HG02571 (cell line): Measurements from ENCODE around the gene LRCH1.

Experiments used
- ATAC-seq: cut with Tn5 transposase; IDR thresholded peaks from one replicate; pipeline ENCODE4 v1.9.1; 2021; ENCODE audit warnings: mild to moderate bottlenecking, moderate library complexity; ENCODE audit not compliant: unreplicated experiment

LRCH1 gene

DNA sequence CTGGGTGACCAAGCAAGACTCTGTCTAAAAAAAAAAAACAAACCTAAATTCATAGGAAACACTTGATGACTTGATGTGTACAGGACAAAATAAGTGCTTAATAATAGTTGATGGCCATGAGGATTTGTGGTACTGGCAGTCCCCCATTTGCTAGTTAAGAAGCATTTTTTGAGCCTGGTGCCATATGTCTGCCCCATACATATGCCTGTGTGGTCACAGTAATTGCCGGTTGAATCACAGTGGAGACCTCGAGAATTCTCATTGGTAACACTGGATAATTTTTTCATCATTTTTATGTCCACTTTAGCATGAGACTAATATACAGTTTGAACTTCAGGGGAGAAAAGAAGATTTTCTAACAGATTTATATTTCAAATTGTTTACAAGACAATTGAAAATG, 79.2 kb downstream of the LRCH1 start:
- ATAC-seq: no peak

DNA sequence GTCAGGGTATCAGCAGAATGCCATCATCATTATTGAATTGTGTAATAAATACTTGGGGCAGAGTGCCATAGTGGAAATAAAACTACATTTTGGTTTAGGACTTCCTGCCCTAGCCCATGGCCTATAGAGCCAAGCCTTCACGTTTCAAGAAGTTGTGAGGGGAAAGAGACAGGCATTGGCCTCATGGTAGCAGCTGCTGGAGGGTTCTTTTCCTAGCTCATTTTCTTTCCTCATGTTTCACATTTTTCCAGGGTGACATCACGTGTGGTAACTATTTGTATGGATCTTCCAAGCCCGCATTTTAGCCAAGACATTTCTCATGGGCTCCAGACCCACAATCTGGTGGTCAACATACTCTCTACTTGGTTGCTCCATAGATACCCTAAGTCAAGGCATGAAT, 80.4 kb downstream of the LRCH1 start:
- ATAC-seq: no peak

DNA sequence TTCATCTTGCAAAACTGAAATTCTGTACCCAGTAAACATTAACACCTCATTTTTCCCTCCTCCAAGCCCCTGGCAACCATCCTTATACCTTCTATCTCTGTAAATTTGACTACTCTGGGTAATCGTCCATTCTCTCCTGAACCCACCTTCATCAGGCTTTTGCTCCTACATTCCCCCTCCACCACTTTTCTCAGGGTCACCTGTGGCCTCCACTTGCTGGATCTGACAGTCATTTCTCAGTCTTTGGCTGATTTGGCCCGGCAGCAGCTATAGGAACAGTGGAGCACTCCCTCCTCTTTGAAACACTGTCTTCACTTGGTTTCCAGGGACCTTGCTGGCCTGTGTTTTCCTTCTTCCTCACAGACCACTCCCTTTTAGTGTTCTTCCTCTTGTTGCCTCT, 83.5 kb downstream of the LRCH1 start:
- ATAC-seq: no peak

DNA sequence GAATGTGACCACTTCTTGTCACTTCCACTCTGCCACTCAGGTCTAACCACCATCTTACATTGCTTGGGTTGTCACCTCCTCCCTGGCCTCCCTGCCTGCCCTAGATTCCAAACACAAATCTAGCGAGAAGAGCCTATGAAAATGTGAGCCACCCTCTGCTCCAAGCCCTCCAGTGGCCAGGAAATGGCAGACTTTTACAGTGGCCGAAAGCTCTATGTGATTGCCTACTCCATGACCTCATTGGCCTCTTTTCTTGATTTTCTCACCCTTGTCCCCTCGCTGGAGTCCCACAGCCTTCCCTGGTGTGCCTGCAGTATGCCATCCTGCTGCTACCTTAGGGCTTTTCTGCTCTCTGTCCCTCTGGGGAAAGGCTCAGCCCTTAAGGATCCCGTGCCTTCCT, 84.2 kb downstream of the LRCH1 start:
- no peak for ATAC-seq

DNA sequence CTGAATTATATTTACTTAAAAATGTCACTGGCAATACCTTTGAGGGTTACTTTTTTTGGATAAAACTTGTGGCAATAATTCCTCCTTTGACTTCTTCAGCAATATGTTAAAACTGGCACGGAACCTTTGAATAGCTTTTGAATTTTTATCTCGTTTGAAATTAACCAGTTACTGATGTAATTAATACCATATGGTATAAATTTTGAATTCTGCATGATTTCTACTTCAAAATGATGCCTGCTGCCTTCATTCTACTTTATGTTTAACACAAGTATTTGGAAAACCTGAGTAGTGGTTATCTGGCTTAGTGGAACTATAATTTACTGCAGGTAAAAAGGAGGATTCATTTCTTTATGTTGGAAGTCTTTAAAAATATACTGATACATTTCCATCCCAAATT, 85.3 kb downstream of the LRCH1 start:
- ATAC-seq: no peak

DNA sequence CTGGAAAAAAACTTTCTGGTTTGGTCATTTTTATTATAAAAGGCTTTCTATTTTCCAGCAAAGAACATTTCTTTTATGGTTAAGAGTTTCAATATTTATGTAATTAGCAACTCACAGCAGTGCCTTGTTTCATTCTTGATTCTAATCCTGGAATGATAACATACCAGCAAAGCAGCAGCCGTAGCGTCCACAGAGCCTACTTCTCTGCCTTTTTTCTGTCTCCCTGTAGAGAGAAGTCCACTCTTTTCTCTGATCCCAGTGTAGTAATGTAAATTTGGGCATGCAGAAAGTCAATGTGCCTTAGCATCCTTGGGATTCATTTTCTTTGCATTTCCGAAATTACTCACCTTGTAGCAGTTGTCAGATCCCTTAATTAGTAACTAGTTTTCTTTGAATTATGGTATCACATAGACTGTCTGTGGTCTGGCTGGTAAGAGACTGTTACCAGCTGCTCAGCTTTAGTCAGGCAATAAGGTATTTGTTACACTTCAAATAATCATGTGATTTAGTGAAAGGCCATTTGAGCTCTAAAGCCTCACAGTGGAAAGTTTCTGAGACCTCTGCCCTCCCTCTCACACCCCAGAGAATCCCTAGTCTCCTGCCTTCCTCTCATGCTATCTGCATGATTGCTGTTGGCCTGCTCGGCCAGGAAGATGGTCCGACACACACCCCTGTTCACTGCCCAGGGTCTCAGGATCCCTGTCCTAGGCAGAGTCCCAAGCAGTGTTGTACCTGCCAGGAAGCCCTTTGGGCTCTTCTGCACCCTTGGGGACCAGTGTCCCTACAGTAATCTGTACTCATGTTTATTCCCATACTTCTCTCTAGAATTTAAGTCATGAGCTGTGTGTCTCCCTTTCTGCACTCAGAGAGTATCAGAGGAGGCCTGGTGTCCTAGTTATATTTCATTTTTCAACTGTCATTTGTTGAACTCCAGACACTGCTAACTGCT, 86.3 kb downstream of the LRCH1 start:
- ATAC-seq: peak; percentile 84

DNA sequence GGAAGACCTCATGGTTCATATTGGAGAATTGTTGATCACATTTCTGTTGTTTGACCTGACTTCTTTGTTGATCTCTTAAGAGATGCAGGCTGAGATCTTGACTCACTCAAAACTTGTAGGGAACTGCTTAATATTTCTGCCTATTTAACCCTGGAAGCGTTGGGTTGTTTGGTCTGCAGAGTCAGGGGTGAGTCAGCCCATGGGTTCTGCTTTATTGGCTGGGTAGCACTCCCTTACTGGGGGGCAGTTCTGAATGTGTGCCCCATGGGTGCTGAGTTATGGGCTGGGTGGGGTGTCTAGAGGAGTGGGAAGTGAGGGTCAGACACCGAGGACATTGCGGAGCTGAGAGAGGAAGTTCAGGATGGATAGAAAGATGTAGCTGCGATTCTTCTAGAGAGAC, 87.9 kb downstream of the LRCH1 start:
- ATAC-seq: no peak

DNA sequence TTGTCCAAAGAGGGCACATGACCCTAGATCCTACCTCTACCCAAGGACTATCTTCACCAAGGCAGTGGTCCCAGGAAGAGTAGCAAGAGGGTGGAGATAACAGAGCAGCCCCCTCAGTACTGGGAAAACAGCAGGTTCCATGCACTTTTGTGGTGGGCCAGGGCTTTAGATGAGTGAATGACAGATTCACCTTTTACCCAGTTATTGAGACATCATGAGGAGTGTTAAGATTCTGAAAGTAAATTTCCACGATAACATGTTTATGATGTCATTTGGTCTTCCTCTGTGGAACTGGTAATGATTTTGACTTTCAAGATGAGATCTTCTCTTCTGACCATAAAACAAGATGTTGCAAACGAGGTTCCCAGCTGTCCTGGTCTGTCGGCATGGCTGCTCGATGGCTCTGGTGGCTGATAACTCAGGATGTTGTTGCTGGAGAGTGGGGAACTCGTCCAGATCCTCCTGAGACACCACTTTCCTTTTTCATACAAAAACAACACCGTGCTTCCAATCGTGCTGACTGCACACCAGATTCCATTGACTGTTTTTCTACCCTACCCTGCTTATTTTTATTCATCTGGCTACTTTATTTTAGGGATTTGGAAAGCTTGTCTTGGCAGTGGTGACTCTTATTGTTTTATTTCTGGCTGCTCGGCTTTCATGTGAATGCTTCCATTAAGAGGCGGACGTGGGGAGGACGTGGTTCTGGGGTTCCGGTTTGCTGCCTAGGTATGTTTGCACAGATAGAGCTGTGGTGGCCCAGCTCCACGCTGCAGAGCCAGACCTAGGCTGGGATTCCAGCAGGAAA, 88.5 kb downstream of the LRCH1 start:
- no peak for ATAC-seq

DNA sequence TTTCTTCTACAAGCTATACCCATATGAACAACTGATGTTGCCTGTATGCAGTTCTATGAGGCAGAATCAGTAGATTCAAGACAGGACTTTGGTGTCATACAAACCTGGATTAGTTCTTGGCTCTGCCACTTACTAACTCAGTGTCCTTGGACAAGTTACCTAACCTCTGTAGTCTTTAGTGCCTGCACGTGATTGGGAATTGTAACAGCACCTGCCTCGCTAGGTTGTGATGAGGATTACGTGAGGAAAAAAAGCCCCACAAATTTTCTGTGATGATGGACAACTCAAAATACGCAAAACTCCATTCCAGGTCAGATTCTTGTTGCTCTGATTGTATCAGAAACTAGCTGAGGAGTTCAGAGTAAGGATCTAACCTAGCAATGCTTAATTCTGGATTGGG, 89.3 kb downstream of the LRCH1 start:
- ATAC-seq: no peak

DNA sequence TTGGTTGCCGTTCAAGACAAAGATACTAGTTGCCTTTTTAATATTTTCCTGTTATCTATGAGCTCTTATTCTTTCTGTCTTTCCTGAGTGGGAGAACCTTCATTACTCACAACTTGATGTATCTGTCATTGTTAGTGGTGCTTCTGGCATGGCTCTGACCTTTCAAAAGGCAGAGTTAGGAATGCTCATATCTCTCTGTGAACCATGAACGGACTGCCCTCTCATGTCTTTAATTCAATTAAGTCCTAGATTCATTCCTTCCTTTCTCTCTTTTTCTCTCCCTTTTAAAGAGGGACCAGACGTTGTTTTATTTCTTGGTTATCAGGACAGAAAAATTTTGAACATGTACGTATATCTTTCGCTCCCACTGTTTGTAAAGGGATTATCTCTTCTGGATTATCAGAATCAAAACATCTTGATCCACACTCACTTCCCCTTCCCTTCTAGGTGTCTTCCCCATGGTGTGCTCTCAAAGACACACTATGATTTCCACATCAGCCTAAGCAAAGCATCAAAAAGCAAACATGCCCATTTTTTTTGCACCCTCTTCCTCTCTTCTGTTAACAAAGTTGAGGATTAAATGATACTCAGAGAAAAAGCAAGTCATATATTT, 90.3 kb downstream of the LRCH1 start:
- ATAC-seq: no peak

DNA sequence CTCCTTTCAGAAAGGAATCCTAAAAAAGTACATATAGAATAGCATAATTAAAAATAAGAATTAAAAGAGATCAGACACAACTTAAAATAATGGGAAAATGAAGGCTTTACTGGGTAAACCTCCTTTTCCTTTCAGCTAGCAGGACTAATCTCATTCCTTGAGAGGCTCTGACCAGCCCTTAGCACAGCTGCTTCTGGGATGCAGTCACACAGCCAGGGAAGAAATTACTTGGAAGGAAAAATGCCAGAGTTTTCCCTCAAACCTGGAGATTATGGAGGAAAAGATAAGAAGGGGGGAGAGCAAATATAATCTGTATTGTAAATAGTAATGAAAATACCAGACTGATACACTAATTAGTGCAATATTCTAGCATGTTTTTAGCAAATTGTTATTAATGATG, 91.8 kb downstream of the LRCH1 start:
- ATAC-seq: no peak

DNA sequence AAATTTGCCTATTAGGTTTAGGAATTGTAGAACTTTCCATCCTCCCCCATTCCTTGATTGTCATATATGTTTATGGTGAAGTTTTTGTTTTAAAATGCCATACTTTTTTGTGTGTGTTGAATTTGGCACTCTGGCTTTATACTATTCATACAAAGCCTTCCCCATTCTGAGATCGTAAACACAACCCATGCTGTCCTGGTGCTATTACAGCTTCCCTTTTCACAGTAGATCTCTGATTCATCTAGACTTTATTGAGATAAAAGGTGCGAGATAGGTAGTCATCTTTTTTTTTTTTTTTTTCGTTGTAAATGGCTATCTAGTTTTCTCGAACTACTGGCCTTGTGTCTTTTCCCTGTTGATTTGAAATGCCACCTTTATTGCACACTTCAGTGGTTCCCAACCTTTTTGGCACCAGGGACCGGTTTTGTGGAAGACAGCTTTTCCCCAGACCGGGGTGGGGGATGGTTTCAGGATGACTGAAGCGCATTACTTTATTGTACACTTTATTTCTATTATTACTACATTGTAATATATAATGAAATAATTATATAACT, 94.6 kb downstream of the LRCH1 start:
- ATAC-seq: no peak

DNA sequence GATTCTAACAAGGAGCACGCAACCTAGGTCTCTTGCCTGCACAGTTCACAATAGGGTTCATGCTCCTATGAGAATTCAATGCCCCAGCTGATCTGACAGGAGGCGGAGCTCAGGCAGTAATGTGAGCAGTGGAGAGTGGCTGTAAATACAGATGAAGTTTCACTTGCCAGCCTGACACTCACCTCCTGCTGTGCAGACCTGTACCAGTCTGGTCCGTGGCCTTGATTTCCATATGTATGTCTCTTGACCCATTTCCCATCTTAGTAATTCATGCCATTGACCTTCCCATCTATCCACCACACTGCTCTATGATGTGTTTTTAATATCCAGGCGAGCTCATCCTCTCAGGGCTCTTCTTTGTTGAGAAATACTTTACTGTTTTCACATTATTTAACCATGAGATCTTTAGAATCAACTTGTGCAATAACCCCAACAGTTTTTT, 95.2 kb downstream of the LRCH1 start:
- peak; percentile 92 for ATAC-seq

DNA sequence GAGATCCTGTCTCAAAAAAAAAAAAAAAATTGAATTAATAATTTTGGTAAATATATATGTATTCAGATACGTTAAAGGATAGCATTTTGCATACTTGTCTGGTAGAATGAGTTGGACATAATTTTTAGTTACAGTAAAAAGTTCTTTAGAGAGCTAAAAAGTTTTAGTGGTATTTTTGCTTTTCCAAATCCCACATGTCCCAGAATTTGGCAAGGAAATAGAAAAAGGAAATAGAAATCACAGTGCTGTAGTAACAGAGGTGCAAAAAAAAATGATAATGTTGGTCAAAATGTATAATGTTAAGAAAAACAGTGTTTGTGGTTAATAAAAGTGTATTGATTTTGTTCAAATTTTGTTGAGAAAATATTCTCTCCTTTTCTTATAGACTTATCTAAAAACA, 96.8 kb downstream of the LRCH1 start:
- no peak for ATAC-seq

DNA sequence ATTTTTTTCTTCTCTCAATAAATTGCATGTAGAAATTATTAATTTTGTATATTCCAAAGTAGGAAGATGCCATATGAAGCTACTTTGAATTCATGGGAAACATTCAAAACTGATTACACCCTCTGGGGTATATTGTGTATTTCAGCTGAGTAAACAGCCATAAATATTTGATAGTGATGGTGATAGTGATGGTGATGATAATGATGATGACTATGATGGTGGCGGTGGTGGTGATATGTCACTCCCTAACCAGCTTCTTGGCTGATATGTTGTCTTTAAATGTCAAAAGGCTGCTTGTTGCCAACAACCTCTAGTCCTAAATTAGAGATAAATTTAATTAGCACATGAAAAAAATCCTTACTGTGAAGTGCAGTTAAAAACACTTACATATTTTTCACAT, 102.0 kb downstream of the LRCH1 start:
- no peak for ATAC-seq

DNA sequence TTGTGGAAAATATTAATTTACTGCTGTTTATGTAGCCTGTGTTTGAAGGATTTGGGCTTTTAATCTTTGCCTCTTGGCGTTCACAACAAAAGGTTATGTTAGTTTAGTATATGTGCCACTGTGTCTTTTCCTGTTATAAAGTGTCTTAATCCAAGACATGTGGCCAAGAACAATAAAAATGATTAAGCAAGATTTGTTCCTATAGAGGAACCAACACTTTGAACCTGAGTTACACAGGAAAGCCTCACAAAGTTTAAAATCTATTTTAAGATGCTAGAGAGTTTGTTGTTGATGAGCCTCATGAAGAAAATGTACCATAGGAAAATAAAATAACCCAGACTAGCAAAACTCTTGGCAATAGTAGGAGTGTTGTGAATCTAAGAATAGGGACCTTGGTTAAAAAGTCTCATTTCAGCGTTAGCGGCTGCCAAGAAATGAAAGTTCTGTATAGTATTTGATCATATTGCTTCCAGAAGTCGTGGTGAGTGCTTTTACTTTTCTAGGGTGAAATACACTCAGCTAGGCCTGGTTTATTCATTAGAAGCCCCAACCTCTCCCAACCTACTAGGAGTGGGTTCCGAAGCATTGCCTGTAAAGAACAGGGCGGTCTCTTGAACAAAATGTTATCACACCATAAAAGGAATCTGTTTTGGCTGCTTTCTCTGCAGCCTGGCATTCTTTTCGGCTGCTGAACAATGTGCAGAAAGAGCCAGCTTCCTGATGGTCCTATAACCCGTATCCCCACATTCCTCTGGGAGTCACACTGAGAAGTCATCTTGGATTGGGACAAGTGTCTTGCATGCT, 102.6 kb downstream of the LRCH1 start:
- no peak for ATAC-seq

DNA sequence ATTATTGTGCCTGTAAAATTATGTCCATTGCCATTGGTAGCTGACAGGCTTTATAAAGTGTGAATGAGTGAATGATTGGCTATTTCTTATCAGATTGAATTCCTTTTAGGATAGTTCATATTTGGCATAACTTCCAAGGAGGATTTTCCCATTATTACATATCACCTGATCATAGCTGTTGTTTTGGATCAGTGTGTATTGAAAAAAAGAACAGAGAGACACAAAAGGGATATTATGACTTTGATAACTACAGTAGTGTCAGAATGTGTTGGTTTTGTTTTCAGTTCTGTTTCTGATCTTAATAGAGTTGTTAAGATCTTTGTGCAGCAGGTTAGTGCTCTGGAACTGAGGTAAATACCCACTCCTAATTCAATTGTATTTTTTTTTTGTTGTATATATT, 103.8 kb downstream of the LRCH1 start:
- ATAC-seq: peak; percentile 87

DNA sequence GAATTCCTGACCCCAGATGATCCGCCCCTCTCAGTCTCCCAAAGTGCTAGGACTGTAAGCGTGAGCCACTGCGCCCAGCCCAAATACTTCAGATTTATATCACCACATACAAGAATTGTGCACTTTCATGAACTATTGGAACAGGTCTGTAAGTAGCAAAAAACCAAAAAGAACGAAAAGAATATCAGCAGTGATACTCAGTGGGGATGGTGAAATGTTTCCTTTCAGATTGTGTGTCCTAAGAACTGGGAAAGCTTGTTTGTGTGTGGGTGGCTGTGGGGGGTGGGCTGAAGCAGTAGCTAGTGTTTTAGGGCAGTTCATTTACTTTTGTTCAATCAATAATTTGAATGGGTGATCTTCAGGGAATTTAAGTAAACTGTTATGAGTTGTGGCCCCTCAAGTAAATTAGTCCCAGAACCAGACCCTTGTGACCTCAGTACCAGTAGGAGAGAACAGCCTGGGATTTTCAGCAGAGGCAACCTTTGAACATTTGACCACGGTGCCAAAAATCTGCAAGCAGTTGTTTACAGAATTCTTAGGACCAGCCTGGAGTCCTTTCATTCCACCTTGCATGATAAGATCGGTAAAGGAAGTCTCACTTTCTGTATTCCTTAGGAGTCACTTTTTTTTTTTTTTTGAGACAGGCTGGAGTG, 106.6 kb downstream of the LRCH1 start:
- no peak for ATAC-seq

DNA sequence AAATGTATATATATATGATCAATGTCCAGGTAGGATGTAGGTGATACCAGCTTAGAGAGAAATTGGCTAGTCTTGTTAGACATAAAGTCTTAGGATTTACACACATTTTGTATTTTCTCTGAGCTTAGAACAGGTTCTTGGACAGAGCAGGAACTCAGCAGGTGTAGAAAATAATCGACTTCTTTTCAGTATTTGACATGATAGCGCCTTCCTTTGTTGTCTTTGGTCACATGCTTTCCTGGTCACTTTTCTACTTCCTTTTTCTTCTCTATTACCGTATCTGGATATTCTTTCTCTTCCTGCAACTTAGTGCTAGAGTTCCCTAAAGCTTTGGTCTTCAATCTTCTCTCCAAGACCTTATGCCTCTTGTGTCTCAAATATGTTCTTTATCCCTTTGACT, 107.4 kb downstream of the LRCH1 start:
- ATAC-seq: no peak

DNA sequence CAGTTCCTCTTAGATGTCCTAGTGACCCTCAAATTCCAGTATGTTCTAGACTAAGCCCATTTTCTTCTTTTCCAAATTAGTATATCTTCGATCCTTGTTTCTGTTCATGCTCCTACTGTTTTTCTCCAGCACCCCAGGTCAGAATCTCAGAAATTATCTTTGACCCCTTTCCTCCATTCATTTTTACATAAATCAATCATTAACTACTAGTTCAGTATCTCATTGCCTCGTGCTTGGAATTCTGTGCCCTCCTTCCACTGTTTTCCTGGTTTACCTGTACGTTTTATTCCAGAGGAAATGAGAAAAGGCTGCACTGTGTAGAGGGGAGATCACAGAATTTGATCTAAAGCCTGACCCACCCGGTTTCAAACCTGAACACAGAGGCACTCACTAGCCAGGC, 107.9 kb downstream of the LRCH1 start:
- ATAC-seq: no peak
